ENCODE data around the gene GRAMD1B.
"Not testable (repeated sequence)": the region's sequence is repeated elsewhere in the genome, so short reads cannot be mapped to it uniquely, and the experiment has no call there.

GRAMD1B gene

GRCh38 chr11:123640677-123641494 is 210.8 kb downstream of the GRAMD1B start:
- peak; percentile 23 to 43 for DNase-seq (ENCODE audit: low read depth in 2 of 2)

- DNase-seq (ENCODE audit: low read depth in 2 of 2) = no peak
These were observed 211.4 kb downstream of the GRAMD1B start for GRCh38 chr11:123641495-123641840.

GRCh38 chr11:123642435-123642834 is 212.4 kb downstream of the GRAMD1B start:
- no peak for DNase-seq (ENCODE audit: low read depth in 2 of 2)

GRCh38 chr11:123645286-123645975 is 215.4 kb downstream of the GRAMD1B start:
- no peak for DNase-seq (ENCODE audit: low read depth in 2 of 2)

GRCh38 chr11:123650901-123651300 is 220.8 kb downstream of the GRAMD1B start:
- DNase-seq (ENCODE audit: low read depth in 2 of 2) = no peak

- no peak for DNase-seq (ENCODE audit: low read depth in 2 of 2)
These were observed 222.5 kb downstream of the GRAMD1B start for GRCh38 chr11:123652599-123652998.

- DNase-seq (ENCODE audit: low read depth in 2 of 2) = no peak
These were observed 223.4 kb downstream of the GRAMD1B start for GRCh38 chr11:123653483-123653826.

- peak in 1 of 2 donors; percentile 8 for DNase-seq (ENCODE audit: low read depth in 2 of 2)
These were observed 223.9 kb downstream of the GRAMD1B start for GRCh38 chr11:123653827-123654565.

GRCh38 chr11:123654566-123655081 is 224.6 kb downstream of the GRAMD1B start, which contains the start of gene SCN3B:
Gene SCN3B (minus strand): TSS chr11:123654624. CDS start chr11:123653801, 823 bp downstream.
- DNase-seq (ENCODE audit: low read depth in 2 of 2) = peak in 1 of 2 donors; percentile 3

GRCh38 chr11:123659311-123659710 is 229.2 kb downstream of the GRAMD1B start:
- DNase-seq (ENCODE audit: low read depth in 2 of 2) = no peak

GRCh38 chr11:123659965-123660364 is 229.9 kb downstream of the GRAMD1B start:
- DNase-seq (ENCODE audit: low read depth in 2 of 2) = not testable (repeated sequence)

- no peak for DNase-seq (ENCODE audit: low read depth in 2 of 2)
These were observed 235.2 kb downstream of the GRAMD1B start for GRCh38 chr11:123665306-123665705.

GRCh38 chr11:123670081-123670480 is 240.0 kb downstream of the GRAMD1B start:
- DNase-seq (ENCODE audit: low read depth in 2 of 2) = no peak

- no peak for DNase-seq (ENCODE audit: low read depth in 2 of 2)
These were observed 241.5 kb downstream of the GRAMD1B start for GRCh38 chr11:123671534-123671933.

GRCh38 chr11:123672568-123672967 is 242.5 kb downstream of the GRAMD1B start:
- no peak for DNase-seq (ENCODE audit: low read depth in 2 of 2)

- DNase-seq (ENCODE audit: low read depth in 2 of 2) = no peak
These were observed 244.2 kb downstream of the GRAMD1B start for GRCh38 chr11:123674297-123674696.
